ENCODE data around the gene NPDC1. TPM values are rescaled to one million over a fixed set of nuclear protein-coding genes. Genes with fewer than 3 reads are reported as not detected.

The NPDC1 gene
- total and polyA plus RNA-seq, 7 donors = 21.4 to 118 (median 60.7) TPM

DNA sequence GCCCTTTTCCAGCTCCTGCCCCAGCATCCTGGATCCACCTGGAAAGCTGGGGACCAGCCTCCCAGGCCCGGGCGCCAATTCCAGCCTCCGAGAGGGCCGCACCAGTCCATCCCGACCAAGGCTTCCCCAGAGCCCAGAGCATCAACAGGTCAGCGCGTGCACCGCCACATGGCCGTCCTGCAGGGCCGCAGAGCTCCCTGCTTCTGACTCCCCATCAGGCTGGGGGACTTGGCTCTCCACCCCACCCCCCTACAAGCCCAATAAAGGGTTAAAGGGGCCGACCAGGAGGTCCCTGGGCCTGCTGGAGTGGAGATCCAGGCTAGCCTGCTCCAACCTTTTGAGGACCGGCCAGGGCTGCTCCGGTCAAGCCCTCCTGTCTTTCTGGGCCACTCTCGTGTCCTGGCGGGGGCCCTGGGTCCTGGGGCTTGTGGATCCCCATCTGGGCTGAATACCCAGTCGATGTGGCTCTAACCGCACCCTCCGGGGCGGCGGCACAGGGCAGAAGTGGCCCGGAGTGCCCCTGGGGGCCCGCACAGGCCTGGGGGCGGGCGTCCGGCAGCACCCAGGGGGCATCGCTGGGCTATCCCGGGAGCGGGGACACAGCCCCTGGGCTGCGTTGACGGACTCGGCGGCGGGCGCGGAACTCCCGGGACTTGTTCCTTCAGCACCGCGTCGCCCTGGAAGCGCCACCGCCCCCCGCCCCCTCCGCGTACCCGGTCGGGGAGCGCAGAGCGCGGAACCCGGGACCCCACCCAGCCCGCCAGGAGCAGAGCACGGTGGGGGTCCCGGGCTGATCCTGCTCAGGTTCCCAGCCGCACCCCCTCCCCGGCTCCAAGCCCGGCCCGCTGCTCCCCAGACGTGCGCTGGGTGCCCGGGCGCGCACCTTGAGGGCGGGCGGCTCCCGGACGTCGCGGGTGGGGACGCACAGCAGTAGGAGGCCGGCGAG lies 7.3 kb upstream of the NPDC1 start:
- Histone ChIP-seq H3K36me3 (no peaks in the 10 kb centered on the region), H3K4me1 (peaks cover 0 to 55% (median 51%) of the 10 kb centered on the region in 4 donors), H3K4me3 (peak overlapping the region in 3 of 4 donors; percentile 28 to 35 (median 35)), H3K27ac (peak overlapping the region in 1 of 4 donors; percentile 65), H3K9me3 (no peaks in the 10 kb centered on the region), H3K27me3 (peaks cover 31 to 60% (median 56%) of the 10 kb centered on the region in 3 donors)
- 12 to 14% methylated on average over 71 of the region's 71 CpGs for WGBS, 2 donors
- TF ChIP-seq POLR2A (IDR thresholded peaks at IDR 0.05) (no peak), POLR2AphosphoS5 (IDR thresholded peaks at IDR 0.05) (no peak), EP300 (IDR thresholded peaks at IDR 0.05) (no peak)
- TF ChIP-seq, protein P1, sequence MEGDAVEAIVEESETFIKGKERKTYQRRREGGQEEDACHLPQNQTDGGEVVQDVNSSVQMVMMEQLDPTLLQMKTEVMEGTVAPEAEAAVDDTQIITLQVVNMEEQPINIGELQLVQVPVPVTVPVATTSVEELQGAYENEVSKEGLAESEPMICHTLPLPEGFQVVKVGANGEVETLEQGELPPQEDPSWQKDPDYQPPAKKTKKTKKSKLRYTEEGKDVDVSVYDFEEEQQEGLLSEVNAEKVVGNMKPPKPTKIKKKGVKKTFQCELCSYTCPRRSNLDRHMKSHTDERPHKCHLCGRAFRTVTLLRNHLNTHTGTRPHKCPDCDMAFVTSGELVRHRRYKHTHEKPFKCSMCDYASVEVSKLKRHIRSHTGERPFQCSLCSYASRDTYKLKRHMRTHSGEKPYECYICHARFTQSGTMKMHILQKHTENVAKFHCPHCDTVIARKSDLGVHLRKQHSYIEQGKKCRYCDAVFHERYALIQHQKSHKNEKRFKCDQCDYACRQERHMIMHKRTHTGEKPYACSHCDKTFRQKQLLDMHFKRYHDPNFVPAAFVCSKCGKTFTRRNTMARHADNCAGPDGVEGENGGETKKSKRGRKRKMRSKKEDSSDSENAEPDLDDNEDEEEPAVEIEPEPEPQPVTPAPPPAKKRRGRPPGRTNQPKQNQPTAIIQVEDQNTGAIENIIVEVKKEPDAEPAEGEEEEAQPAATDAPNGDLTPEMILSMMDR (IDR thresholded peaks at IDR 0.05) = no peak
- intact Hi-C loops (cut with DNase I) = no loop called here
- no peak for DNase-seq

DNA sequence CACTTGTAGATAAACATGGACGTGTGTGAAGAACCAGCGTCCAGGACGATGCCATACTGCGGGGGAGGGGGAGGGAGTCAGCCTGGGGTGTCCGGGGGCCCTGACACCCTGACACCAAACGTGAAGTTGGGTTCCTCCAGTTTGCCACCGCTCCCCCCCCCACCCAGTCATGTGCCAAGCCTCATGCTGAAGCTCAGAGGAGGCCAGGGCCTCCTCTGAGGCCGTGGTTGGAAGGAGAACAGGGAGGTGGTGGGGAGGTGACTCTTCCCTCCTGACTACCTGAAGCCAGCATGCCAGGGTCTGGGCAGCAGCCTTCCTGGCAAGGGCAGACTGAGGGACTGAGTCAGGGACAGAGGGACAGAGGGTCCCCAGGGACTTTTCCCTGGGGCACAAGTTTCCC lies 6.3 kb upstream of the NPDC1 start:
- Histone ChIP-seq H3K4me1 (peaks cover 0 to 54% (median 50%) of the 10 kb centered on the region in 4 donors), H3K36me3 (no peaks in the 10 kb centered on the region), H3K4me3 (no peak overlapping the region), H3K27me3 (peaks cover 39 to 70% (median 65%) of the 10 kb centered on the region in 3 donors), H3K27ac (no peak overlapping the region), H3K9me3 (no peaks in the 10 kb centered on the region)
- DNase-seq = no peak
- intact Hi-C loops (cut with DNase I) = no loop called here
- no peak for TF ChIP-seq EP300 (IDR thresholded peaks at IDR 0.05)
- TF ChIP-seq, protein P1 (IDR thresholded peaks at IDR 0.05) = no peak
- no peak for TF ChIP-seq POLR2AphosphoS5 (IDR thresholded peaks at IDR 0.05)
- no peak for TF ChIP-seq POLR2A (IDR thresholded peaks at IDR 0.05)
- WGBS, 2 donors = 75 to 87% methylated on average over 8 of the region's 8 CpGs

DNA sequence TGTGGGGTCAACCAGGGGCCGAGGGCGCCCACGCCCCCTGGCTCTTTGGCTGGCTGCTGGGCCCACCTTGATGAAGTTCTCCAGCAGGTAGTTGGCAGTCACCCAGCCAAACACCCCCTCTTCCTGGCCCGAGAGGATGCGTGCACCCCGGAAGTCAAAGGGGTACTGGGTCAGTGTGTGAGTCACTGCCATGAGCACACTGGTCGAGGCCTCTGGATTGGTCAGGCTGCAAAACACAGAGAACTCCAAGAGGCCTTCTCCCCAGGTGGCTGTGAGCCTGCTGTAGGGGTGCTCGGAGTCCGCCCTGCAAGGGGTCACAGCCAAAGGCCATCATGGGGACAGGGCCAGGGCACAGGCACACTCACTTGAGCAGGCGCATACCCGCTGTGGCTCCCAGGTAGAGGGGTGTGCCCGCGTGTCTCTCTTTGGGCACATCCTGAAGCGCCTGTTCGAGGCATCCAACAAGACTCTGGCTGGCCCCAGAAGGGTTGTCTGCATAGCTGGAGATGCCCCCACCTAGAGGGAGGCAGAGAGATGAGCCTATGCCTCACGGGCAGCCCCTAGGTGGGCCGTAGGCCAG lies 5.3 kb upstream of the NPDC1 start:
- no peak overlapping the region for H3K4me3 ChIP-seq
- H3K4me1 ChIP-seq = peaks cover 0 to 52% (median 50%) of the 10 kb centered on the region in 4 donors
- DNase-seq = no peak
- intact Hi-C loops (cut with DNase I) = no loop called here
- no peak overlapping the region for H3K27ac ChIP-seq
- TF ChIP-seq, protein P1 (IDR thresholded peaks at IDR 0.05) = no peak
- TF ChIP-seq POLR2A (IDR thresholded peaks at IDR 0.05) (no peak), EP300 (IDR thresholded peaks at IDR 0.05) (no peak), POLR2AphosphoS5 (IDR thresholded peaks at IDR 0.05) (no peak)
- WGBS, 2 donors = 92 to 94% methylated on average over 17 of the region's 17 CpGs
- H3K36me3 ChIP-seq = no peaks in the 10 kb centered on the region
- no peaks in the 10 kb centered on the region for H3K9me3 ChIP-seq
- H3K27me3 ChIP-seq = peaks cover 40 to 75% (median 69%) of the 10 kb centered on the region in 3 donors

DNA sequence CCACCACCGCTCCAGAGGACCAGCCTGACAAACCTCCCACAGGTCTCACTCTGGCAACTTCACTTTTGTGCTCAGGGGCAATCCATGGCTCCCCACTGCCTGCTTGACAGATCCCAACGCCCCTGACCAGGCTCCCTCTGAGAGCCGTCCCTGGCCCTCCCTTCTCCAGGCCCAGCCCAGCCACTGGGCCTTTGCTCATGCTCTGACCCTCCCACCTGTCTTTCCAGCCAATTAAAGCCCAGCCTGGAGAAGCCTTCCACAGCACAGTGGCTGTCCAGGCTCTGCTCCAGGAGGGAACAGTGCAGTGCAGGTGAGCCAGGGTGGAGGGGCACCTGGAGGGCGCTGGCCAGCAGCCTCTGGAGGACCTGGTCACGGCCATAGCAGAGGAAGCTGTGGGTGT lies 4.6 kb upstream of the NPDC1 start:
- no peak for DNase-seq
- Histone ChIP-seq H3K4me3 (no peak overlapping the region), H3K27ac (no peak overlapping the region), H3K9me3 (no peaks in the 10 kb centered on the region), H3K4me1 (peaks cover 0 to 49% (median 47%) of the 10 kb centered on the region in 4 donors), H3K27me3 (peaks cover 40 to 75% (median 69%) of the 10 kb centered on the region in 3 donors), H3K36me3 (no peaks in the 10 kb centered on the region)
- intact Hi-C loops (cut with DNase I) = no loop called here
- 85 to 91% methylated on average over 5 of the region's 5 CpGs for WGBS, 2 donors
- TF ChIP-seq POLR2AphosphoS5 (IDR thresholded peaks at IDR 0.05) = no peak
- no peak for TF ChIP-seq POLR2A (IDR thresholded peaks at IDR 0.05)
- TF ChIP-seq EP300 (IDR thresholded peaks at IDR 0.05) = no peak
- TF ChIP-seq, protein P1 (IDR thresholded peaks at IDR 0.05) = no peak

Measured in sigmoid colon (tissue), 7 donors.